Endothelial cell of umbilical vein (primary cell): ENCODE results near the gene SCNN1B. TPM values are rescaled to one million over a fixed set of nuclear protein-coding genes. Genes with fewer than 3 reads are reported as not detected.

ENCODE experiments used
- BruUV-seq: library from RNA; stranded (reverse); fragments of 400-500 nt; replicated peaks from 2 replicates; lab custom pipeline; 2021; lab: Mats Ljungman, UMichigan
- CTCF ChIA-PET: fragments of 300-600, 350-600 bp; sonication (Branson Sonifier 250); formaldehyde crosslinking; loops from one replicate; lab custom pipeline; 2021; ENCODE audit warnings: antibody characterized with exemption, inconsistent platforms; lab: Charles Lee
- POLR2A ChIA-PET: fragments of 300-600, 350-600 bp; sonication (Branson Sonifier 250); formaldehyde crosslinking; loops from one replicate; lab custom pipeline; 2021; ENCODE audit warnings: antibody characterized with exemption, inconsistent platforms; lab: Charles Lee
- DNase-seq: peaks from one replicate; pipeline ENCODE4 v3.0.0-alpha.2; 2011; ENCODE audit warnings: low read depth, low spot score
- FAIRE-seq: peaks from 2 replicates; lab custom pipeline; 2011; peaks lifted over from hg19 to GRCh38; lab: Jason Lieb, UNC
- H2AFZ ChIP-seq: 2 replicates; pipeline ENCODE4 v1.6.0; 2012; ENCODE audit warnings: low read depth, low read length, control low read depth, inconsistent platforms
- H3K27ac ChIP-seq: 2 replicates; pipeline ENCODE4 v1.5.1; 2011; ENCODE audit warnings: low read depth, mild to moderate bottlenecking, control low read depth, low read length, moderate library complexity; ENCODE audit not compliant: insufficient read depth
- H3K27me3 ChIP-seq, 2 experiments: 2 replicates each; pipeline versions ENCODE4 v1.6.0 to v1.6.1; 2011; ENCODE audit warnings: low read length in 2 of 2, mixed read lengths in 1 of 2; ENCODE audit not compliant: control insufficient read depth in 2 of 2, insufficient read depth in 2 of 2
- H3K36me3 ChIP-seq, 2 experiments: 2 replicates in 1 of 2; 3 replicates in 1 of 2; pipeline ENCODE4 v1.5.1; 2011; ENCODE audit warnings: low read length in 2 of 2, mild to moderate bottlenecking in 1 of 2, moderate library complexity in 1 of 2; ENCODE audit not compliant: control insufficient read depth in 2 of 2, insufficient read depth in 2 of 2; ENCODE audit errors: extremely low read depth in 1 of 2
- H3K4me1 ChIP-seq: 3 replicates; pipeline ENCODE4 v1.5.1; 2011; ENCODE audit warnings: mild to moderate bottlenecking, low read length; ENCODE audit not compliant: control insufficient read depth, insufficient read depth; ENCODE audit errors: extremely low read depth
- H3K4me2 ChIP-seq: 2 replicates; pipeline ENCODE4 v1.6.1; 2011; ENCODE audit warnings: low read length, control low read depth, mixed read lengths; ENCODE audit not compliant: insufficient read depth
- H3K4me3 ChIP-seq, 3 experiments: fragments of 200-600 bp in 1 of 3; sonication (generic), shearing (Covaris generic) in 1 of 3; replicated peaks in 1 of 3; 2 replicates each; pipeline ENCODE4 v1.5.1; 2011 to 2016; ENCODE audit warnings: control low read depth in 3 of 3, low read length in 3 of 3, mild to moderate bottlenecking in 2 of 3, inconsistent platforms in 1 of 3, low read depth in 1 of 3, moderate library complexity in 1 of 3; ENCODE audit not compliant: insufficient read depth in 1 of 3
- H3K79me2 ChIP-seq: 2 replicates; pipeline ENCODE4 v1.6.0; 2012; ENCODE audit warnings: low read length, inconsistent platforms; ENCODE audit not compliant: control insufficient read depth, insufficient read depth
- H3K9ac ChIP-seq: replicated peaks from 2 replicates; pipeline ENCODE3; 2011; ENCODE audit warnings: low read length, control low read depth; ENCODE audit not compliant: insufficient read depth; ENCODE audit errors: extremely low read depth
- H3K9me1 ChIP-seq: replicated peaks from 3 replicates; pipeline ENCODE4 v1.6.0; 2011; ENCODE audit warnings: mild to moderate bottlenecking, low read length; ENCODE audit not compliant: control insufficient read depth, insufficient read depth; ENCODE audit errors: extremely low read depth
- H3K9me3 ChIP-seq: replicated peaks from 2 replicates; pipeline ENCODE4 v1.5.1; 2012; ENCODE audit warnings: low read length, inconsistent platforms; ENCODE audit not compliant: control insufficient read depth, insufficient read depth
- H4K20me1 ChIP-seq: replicated peaks from 2 replicates; pipeline ENCODE3; 2011; ENCODE audit warnings: mild to moderate bottlenecking, low read length; ENCODE audit not compliant: control insufficient read depth, insufficient read depth; ENCODE audit errors: extremely low read depth
- EZH2 ChIP-seq: IDR thresholded peaks from 2 replicates; pipeline ENCODE4 v1.6.1; 2012; ENCODE audit warnings: borderline replicate concordance, low read depth, mild to moderate bottlenecking, moderate library complexity, low read length, inconsistent platforms; ENCODE audit not compliant: severe bottlenecking
- FOS ChIP-seq: IDR thresholded peaks from 2 replicates; pipeline ENCODE4 v1.6.1; 2011; ENCODE audit warnings: mild to moderate bottlenecking, low read length, moderate library complexity, borderline replicate concordance; ENCODE audit not compliant: insufficient read depth
- GATA2 ChIP-seq: IDR thresholded peaks from 2 replicates; pipeline ENCODE4 v1.7.0; 2011; ENCODE audit warnings: low read depth, mild to moderate bottlenecking, moderate library complexity, mixed read lengths, low read length; ENCODE audit not compliant: insufficient read length, insufficient read depth
- JUN ChIP-seq: IDR thresholded peaks from 2 replicates; pipeline ENCODE4 v1.6.1; 2011; ENCODE audit warnings: borderline replicate concordance, low read depth; ENCODE audit not compliant: insufficient read length, insufficient read depth
- MYC ChIP-seq: IDR thresholded peaks from one replicate; pipeline ENCODE4 v1.6.1; 2011; ENCODE audit warnings: mild to moderate bottlenecking, low read depth, low read length
- POLR2A ChIP-seq: IDR thresholded peaks from 2 replicates; pipeline ENCODE4 v1.6.1; 2012; ENCODE audit warnings: low read depth, mild to moderate bottlenecking, control low read depth, low read length
- POLR2AphosphoS5 ChIP-seq: IDR thresholded peaks from 2 replicates; pipeline ENCODE4 v1.6.1; 2012; ENCODE audit warnings: low read depth, mild to moderate bottlenecking, control low read depth, low read length, moderate library complexity; ENCODE audit not compliant: insufficient read depth
- dilution Hi-C: fragments of 300-500 bp; cut with MboI; formaldehyde crosslinking; loops from one replicate; pipeline ENCODE4 v1.15.0; 2019; ENCODE audit warnings: low sequenced_read_pairs; ENCODE audit not compliant: extremely low pct_ligation_motif_present
- intact Hi-C: fragments of 100-400 bp; cut with micrococcal nuclease; formaldehyde crosslinking; loops from one replicate; pipeline ENCODE4 v1.10.0; 2022
- polyA plus RNA-seq, 4 experiments: library from polyadenylated mRNA; depleted of rRNA in 3 of 4; stranded (reverse) in 3 of 4; unstranded in 1 of 4; fragments of >200 nt; gene quantifications; 2 replicates each; pipeline versions ENCODE4 v1.2.1 to v1.2.3, GENCODE V29; 2011 to 2012; ENCODE audit warnings: missing spikeins in 1 of 4
- total RNA-seq: library from RNA; stranded (reverse); gene quantifications from 2 replicates; pipeline ENCODE4 v1.2.3, GENCODE V29; 2021
- TF ChIP-seq, protein P1 (sequence below): IDR thresholded peaks from 2 replicates; pipeline ENCODE4 v1.6.1; 2011; ENCODE audit not compliant: insufficient read depth, insufficient read length
- TF ChIP-seq, protein P2 (sequence below), 2 donors: IDR thresholded peaks; 1 replicate in 1 of 2; 2 replicates in 1 of 2; pipeline ENCODE4 v1.5.1; 2011; ENCODE audit warnings: low read length in 2 of 2, mild to moderate bottlenecking in 2 of 2, moderate library complexity in 2 of 2, control low read depth in 1 of 2, inconsistent platforms in 1 of 2, low read depth in 1 of 2; ENCODE audit not compliant: insufficient read depth in 1 of 2; ENCODE audit errors: extremely low read depth in 1 of 2

Gene SCNN1B
- total and polyA plus RNA-seq, 2 donors (not counting 3 experiments of a cell fraction or from before 2014, with no cell fraction given): not detected

DNA sequence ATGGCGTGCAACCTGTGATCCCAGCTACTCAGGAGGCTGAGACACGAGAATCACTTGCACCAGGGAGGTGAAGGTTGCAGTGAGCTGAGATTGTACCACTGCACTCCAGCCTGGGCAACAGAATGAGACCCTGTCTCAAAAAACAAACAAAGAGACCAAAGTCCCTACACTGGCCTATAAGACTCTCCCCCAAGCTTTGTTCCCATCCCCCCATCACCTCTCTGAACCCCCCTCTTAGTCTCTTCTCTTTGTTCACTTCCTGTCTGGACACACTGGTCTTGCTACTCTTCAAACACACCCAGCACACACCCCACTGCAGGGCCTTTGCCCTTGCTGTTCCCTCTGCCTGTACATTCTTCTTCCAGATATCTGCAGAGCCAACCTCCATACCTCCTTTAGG, 7.8 kb upstream of the SCNN1B start:
- Histone ChIP-seq H2AFZ (no peak overlapping the region), H4K20me1 (no peaks in the 10 kb centered on the region), H3K36me3 (no peaks in the 10 kb centered on the region), H3K4me3 (no peak overlapping the region), H3K4me1 (no peaks in the 10 kb centered on the region), H3K4me2 (no peak overlapping the region), H3K9ac (no peak overlapping the region), H3K9me3 (no peaks in the 10 kb centered on the region), H3K27ac (no peak overlapping the region), H3K9me1 (no peaks in the 10 kb centered on the region), H3K27me3 (no peaks in the 10 kb centered on the region), H3K79me2 (no peaks in the 10 kb centered on the region)
- dilution Hi-C loops (no loop called here), intact Hi-C loops (no loop called here)
- no peak for DNase-seq
- ChIA-PET CTCF (interaction anchor here (2.6 kb wide), 1 partner anchor 8 kb away, joined by 7 read pairs; no protein-coding TSS in a partner anchor), POLR2A (no interaction called here)
- FAIRE-seq: no peak
- TF ChIP-seq JUN (no peak), EZH2 (no peak), MYC (no peak), GATA2 (no peak), POLR2A (no peak), POLR2AphosphoS5 (no peak), FOS (no peak)
- TF ChIP-seq, protein P1, sequence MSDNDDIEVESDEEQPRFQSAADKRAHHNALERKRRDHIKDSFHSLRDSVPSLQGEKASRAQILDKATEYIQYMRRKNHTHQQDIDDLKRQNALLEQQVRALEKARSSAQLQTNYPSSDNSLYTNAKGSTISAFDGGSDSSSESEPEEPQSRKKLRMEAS: no peak
- TF ChIP-seq, protein P2, sequence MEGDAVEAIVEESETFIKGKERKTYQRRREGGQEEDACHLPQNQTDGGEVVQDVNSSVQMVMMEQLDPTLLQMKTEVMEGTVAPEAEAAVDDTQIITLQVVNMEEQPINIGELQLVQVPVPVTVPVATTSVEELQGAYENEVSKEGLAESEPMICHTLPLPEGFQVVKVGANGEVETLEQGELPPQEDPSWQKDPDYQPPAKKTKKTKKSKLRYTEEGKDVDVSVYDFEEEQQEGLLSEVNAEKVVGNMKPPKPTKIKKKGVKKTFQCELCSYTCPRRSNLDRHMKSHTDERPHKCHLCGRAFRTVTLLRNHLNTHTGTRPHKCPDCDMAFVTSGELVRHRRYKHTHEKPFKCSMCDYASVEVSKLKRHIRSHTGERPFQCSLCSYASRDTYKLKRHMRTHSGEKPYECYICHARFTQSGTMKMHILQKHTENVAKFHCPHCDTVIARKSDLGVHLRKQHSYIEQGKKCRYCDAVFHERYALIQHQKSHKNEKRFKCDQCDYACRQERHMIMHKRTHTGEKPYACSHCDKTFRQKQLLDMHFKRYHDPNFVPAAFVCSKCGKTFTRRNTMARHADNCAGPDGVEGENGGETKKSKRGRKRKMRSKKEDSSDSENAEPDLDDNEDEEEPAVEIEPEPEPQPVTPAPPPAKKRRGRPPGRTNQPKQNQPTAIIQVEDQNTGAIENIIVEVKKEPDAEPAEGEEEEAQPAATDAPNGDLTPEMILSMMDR (IDR thresholded peaks at IDR 0.05; ENCODE audit: extremely low read depth in 1 of 2, insufficient read depth in 1 of 2, low read depth in 1 of 2, low read length in 2 of 2): no peak
- BruUV-seq: no TSS peak
